Gastroesophageal sphincter (tissue), 4 donors: ENCODE results near the gene TPST2. TPM values are rescaled to one million over a fixed set of nuclear protein-coding genes. Genes with fewer than 3 reads are reported as not detected.
A peak's percentile ranks its signal among the peaks of the same experiment; 100 is the strongest.

Source experiments
- ATAC-seq: fragments of 150-250 bp; one replicate; pipeline ENCODE4 v1.9.1; 2016; ENCODE audit warnings: mild to moderate bottlenecking, moderate library complexity
- H3K27ac ChIP-seq, 4 donors: fragments of 200-600 bp; sonication (generic) in 3 of 4; 1 replicate in 3 of 4; 2 replicates in 1 of 4; pipeline ENCODE4 v1.5.1; 2016 to 2019
- H3K27me3 ChIP-seq: fragments of 200-600 bp; sonication (generic); one replicate; pipeline ENCODE4 v1.5.1; 2019
- H3K36me3 ChIP-seq, 2 donors: fragments of 200-600 bp; sonication (generic); one replicate each; pipeline ENCODE4 v1.5.1; 2019; ENCODE audit warnings: control low read depth in 1 of 2
- H3K4me1 ChIP-seq, 3 donors: fragments of 200-600 bp; sonication (generic); 1 replicate in 2 of 3; 2 replicates in 1 of 3; pipeline ENCODE4 v1.5.1; 2016 to 2019; ENCODE audit warnings: control low read depth in 2 of 3
- H3K4me3 ChIP-seq, 2 donors: fragments of 200-600 bp; sonication (generic); one replicate each; pipeline ENCODE4 v1.5.1; 2019; ENCODE audit warnings: mild to moderate bottlenecking in 1 of 2, moderate library complexity in 1 of 2
- H3K9me3 ChIP-seq, 3 donors: fragments of 200-600 bp; sonication (generic); one replicate each; pipeline ENCODE4 v1.5.1; 2017 to 2019; ENCODE audit warnings: control low read depth in 2 of 3
- CTCF ChIP-seq, 4 experiments: fragments of 200-600 bp in 2 of 4; fragments of 450-650 bp in 2 of 4; sonication (generic) in 1 of 4; IDR thresholded peaks; one replicate each; pipeline ENCODE4 v1.5.1; 2017 to 2019; ENCODE audit warnings: antibody characterized with exemption in 4 of 4, mild to moderate bottlenecking in 2 of 4, moderate library complexity in 2 of 4
- EP300 ChIP-seq: sonication (generic); formaldehyde crosslinking; IDR thresholded peaks from one replicate; pipeline ENCODE4 v1.6.1; 2017; ENCODE audit warnings: antibody characterized with exemption, mild to moderate bottlenecking
- POLR2A ChIP-seq, 2 donors: fragments of 450-650 bp; IDR thresholded peaks; one replicate each; pipeline ENCODE4 v1.6.1; 2017; ENCODE audit warnings: antibody characterized with exemption in 2 of 2, mild to moderate bottlenecking in 2 of 2, moderate library complexity in 1 of 2
- POLR2AphosphoS5 ChIP-seq: sonication (generic); formaldehyde crosslinking; IDR thresholded peaks from one replicate; pipeline ENCODE4 v1.6.1; 2017; ENCODE audit warnings: antibody characterized with exemption
- WGBS, 2 donors: methylation state at CpG; one replicate each; pipeline ENCODE4 v1.1.5; 2018; ENCODE audit warnings: low coverage in 1 of 2; 5-methylcytosine and 5-hydroxymethylcytosine counted together
- total RNA-seq, 4 donors: library from RNA; depleted of rRNA; stranded (reverse); fragments of >200 nt; gene quantifications; one replicate each; pipeline ENCODE4 v1.1.0, GENCODE V29; 2016

The TPST2 gene
- total RNA-seq, 4 donors from 2014 or later: 16.8 to 27.7 (median 21.0) TPM

DNA sequence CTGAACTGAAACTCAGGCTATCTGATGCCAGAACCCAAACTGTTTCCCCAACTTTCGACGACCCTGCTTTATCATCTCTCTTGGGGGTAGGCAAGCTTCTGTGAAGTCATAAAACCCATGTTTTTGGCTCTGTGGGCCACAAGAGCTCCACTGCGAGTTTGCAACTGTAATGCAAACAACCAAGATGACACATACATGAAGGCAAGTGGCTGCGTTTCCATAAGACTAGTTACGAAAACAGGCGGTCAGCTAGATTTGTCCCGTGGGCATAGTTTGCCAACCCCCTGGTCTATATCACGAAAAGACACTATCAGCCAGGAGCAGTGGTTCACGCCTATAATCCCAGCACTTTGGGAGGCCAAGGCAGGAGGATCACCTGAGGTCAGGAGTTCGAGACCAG is 37.5 kb downstream of the TPST2 start:
- 80 to 89% methylated on average over 7 to 10 of the region's 10 CpGs for WGBS, 2 donors
- Histone ChIP-seq H3K9me3 (no peaks in the 10 kb centered on the region), H3K4me1 (no peaks in the 10 kb centered on the region), H3K27me3 (no peaks in the 10 kb centered on the region), H3K4me3 (no peak overlapping the region), H3K27ac (no peak overlapping the region), H3K36me3 (no peaks in the 10 kb centered on the region)
- ATAC-seq: no peak
- TF ChIP-seq CTCF (IDR thresholded peaks at IDR 0.05): no peak
- TF ChIP-seq POLR2AphosphoS5: no peak
- no peak for TF ChIP-seq POLR2A (IDR thresholded peaks at IDR 0.05)
- TF ChIP-seq EP300: no peak

DNA sequence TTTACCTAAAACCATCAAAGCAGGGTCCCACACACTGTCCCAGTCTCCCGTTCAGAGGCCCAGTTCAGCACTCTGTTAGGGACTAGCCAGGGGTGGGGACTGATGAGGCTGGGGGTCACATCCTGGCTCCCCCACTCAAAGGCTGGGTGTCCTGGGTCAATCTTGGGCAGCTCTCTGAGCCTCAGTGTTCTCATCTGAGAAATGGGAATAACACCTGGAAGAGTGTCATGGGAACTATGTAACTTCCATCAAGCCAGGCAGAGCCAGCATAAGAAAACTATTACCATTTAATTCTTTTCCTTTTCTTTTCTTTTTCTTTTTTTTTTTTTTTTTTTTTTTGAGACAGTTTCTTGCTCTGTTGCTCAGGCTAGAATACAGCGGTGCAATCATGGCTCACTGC is 38.4 kb downstream of the TPST2 start:
- H3K27ac ChIP-seq: no peak overlapping the region
- no peaks in the 10 kb centered on the region for H3K9me3 ChIP-seq
- H3K4me3 ChIP-seq: no peak overlapping the region
- no peak for ATAC-seq
- no peaks in the 10 kb centered on the region for H3K4me1 ChIP-seq
- 83 to 93% methylated on average over 1 to 2 of the region's 2 CpGs for WGBS, 2 donors
- no peak for TF ChIP-seq POLR2A (IDR thresholded peaks at IDR 0.05)
- no peak for TF ChIP-seq POLR2AphosphoS5
- no peak for TF ChIP-seq CTCF (IDR thresholded peaks at IDR 0.05)
- TF ChIP-seq EP300: no peak
- no peaks in the 10 kb centered on the region for H3K27me3 ChIP-seq
- no peaks in the 10 kb centered on the region for H3K36me3 ChIP-seq

GRCh38 chr22:26550498-26551033 is 39.4 kb downstream of the TPST2 start:
- ATAC-seq: peak; percentile 41
- Histone ChIP-seq H3K27ac (no peak overlapping the region), H3K36me3 (no peaks in the 10 kb centered on the region), H3K27me3 (no peaks in the 10 kb centered on the region), H3K9me3 (no peaks in the 10 kb centered on the region), H3K4me3 (no peak overlapping the region), H3K4me1 (no peaks in the 10 kb centered on the region)
- WGBS, 2 donors: 63 to 92% methylated on average over 1 to 4 of the region's 8 CpGs
- TF ChIP-seq POLR2AphosphoS5: no peak

GRCh38 chr22:26549902-26550497 is 39.9 kb downstream of the TPST2 start:
- no peaks in the 10 kb centered on the region for H3K36me3 ChIP-seq
- no peak for ATAC-seq
- H3K4me3 ChIP-seq: no peak overlapping the region
- TF ChIP-seq POLR2A (IDR thresholded peaks at IDR 0.05) (no peak), CTCF (IDR thresholded peaks at IDR 0.05) (no peak), POLR2AphosphoS5 (no peak), EP300 (no peak)
- H3K27me3 ChIP-seq: no peaks in the 10 kb centered on the region
- 97 to 100% methylated on average over 2 to 4 of the region's 4 CpGs for WGBS, 2 donors
- H3K27ac ChIP-seq: no peak overlapping the region
- no peaks in the 10 kb centered on the region for H3K9me3 ChIP-seq
- no peaks in the 10 kb centered on the region for H3K4me1 ChIP-seq

- ATAC-seq: no peak
- Histone ChIP-seq H3K36me3 (no peaks in the 10 kb centered on the region), H3K27ac (no peak overlapping the region), H3K9me3 (no peaks in the 10 kb centered on the region), H3K4me1 (no peaks in the 10 kb centered on the region), H3K27me3 (no peaks in the 10 kb centered on the region), H3K4me3 (no peak overlapping the region)
- TF ChIP-seq CTCF (IDR thresholded peaks at IDR 0.05): no peak
- TF ChIP-seq EP300: no peak
- TF ChIP-seq POLR2A (IDR thresholded peaks at IDR 0.05): no peak
- TF ChIP-seq POLR2AphosphoS5: no peak
- 69 to 85% methylated on average over 5 of the region's 6 CpGs for WGBS, 2 donors
Observed at GRCh38 chr22:26548984-26549383, 40.9 kb downstream of the TPST2 start.
